Activated CD8-positive, alpha-beta memory T cell treated with anti-CD3 and anti-CD28 coated beads for 24 hours (primary cell): Measurements from ENCODE around the gene CFB.
A peak's percentile ranks its signal among the peaks of the same experiment; 100 is the strongest.

Source experiments
- DNase-seq: peaks from one replicate; pipeline ENCODE4 v3.0.0-alpha.2; 2020

CFB gene

DNA sequence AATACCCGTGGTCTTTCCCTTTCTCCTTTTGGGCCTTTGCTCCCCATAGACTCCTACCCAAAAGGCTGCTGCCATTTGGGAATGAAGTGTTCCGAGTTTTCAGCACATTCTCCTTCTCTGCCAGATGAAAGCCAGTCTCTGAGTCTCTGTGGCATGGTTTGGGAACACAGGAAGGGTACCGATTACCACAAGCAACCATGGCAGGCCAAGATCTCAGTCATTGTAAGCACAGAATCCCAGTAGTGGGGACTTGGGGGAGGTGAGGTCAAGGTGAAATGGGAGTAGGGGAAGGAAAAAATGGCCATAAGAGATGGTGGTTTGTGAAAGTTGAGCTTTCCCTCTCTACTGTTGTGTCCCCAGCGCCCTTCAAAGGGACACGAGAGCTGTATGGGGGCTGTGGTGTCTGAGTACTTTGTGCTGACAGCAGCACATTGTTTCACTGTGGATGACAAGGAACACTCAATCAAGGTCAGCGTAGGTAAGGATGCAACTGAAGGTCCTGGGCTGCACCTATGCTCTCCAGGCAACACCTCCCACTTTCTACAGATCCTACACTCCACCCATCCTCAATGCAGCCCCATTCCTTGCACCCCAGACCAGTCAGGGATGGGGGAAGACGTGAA, 4.1 kb downstream of the CFB start:
- no peak for DNase-seq

DNA sequence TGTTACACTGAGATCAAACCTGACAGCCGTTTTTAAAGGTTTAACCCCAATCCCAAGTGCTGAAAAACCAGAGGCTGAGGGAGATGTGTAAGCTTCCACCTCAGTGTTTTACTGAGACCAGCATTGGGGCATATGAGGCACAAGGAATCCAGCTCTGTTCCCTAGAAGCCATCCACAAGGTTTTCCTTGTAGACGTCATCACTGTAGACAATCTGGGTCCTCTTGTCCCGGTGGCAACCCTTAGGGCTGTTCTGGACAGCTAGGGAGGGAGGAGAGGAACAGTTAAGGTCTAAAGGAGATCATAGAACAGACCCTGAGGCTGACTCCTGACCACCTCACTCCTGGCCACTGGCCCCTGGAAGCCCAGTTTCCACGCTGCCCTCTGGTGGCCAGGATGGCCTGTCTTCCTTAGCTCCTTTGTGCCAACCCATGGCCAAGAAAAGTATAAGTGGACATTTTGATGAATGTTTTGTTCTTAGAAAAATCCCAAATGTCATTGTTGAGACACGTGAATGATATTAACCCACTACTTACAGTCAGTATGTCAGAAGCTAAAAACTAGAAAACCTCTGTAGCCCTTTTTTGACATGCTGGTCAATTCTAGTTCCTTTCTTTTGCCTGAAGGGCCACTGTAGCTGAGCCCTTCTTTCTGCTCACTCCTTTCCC, 6.4 kb downstream of the CFB start:
- DNase-seq, result peak; percentile 68

DNA sequence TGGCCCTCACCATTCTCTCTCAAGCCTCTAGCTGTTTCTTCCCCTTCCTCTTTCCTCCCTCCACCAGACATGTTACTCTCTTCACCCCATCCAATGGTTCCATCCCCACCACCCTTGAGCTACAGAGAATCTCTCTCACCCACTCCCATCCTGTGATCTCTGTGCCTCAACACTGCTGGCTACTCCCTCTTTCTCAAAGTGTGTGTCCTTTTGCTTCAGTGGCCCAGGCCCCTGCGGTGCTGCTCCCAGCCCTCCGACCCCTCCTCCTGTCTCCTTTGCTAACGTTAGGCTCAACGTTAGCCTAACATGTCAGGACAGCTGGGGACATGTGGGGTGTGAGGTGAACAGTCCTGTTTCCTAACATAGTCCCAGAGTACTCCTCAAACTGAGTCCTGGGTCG, 7.0 kb downstream of the CFB start:
- DNase-seq, result no peak

DNA sequence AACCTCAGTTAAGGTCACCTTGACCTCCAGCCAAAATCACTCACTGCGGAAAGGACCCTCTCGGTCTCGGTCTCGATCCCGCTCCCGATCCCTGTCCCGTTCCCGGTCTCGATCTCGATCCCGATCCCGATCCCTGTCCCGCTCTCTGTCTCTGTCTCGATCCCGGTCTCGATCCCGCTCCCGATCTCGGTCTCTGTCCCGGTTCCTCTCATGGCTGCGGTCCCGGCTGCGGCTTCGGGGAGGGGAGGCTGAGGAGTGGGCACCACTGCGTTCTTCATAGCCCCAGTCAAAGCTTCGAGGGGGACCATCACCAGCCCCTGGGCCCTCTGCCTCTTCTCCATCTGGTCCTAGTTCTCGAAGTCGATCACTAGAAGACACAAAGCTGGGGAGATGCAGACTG, 8.6 kb downstream of the CFB start:
- DNase-seq, result no peak

DNA sequence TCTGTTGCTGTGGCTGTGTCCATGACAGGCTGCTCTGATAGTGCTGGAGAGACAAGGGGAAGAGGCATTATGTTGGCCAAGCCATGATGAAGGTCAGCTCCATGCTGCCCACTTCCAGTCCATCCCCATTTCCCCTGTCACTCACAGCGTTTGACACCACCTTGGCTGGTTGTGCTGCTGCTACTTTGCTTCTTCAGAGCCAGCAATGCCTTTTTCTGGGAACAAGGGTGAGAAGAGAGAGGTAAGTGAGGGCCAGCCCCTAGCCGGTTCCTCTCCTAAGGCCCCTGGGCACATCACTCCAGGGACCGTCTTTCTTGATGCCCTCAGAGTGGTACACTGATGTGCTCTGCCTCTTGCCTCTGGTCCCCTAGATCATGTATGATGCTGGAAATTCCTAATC, 10.9 kb downstream of the CFB start:
- DNase-seq, result no peak

DNA sequence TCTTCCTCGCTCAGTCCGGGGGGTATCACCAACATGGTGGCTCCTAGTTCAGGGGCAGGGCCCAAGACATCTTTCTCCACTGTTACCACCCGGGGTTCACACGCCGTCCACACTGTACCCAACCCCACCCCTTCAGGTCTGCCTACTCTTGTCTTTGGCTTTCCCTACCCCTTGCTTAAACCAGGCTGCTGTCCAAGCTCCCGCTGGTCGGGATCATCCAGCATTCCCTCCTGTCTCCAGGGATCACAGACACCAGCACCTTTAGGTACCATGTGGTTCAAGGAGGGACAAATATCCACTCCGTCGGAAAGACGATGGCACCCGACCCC, 12.5 kb downstream of the CFB start:
- DNase-seq, result no peak

DNA sequence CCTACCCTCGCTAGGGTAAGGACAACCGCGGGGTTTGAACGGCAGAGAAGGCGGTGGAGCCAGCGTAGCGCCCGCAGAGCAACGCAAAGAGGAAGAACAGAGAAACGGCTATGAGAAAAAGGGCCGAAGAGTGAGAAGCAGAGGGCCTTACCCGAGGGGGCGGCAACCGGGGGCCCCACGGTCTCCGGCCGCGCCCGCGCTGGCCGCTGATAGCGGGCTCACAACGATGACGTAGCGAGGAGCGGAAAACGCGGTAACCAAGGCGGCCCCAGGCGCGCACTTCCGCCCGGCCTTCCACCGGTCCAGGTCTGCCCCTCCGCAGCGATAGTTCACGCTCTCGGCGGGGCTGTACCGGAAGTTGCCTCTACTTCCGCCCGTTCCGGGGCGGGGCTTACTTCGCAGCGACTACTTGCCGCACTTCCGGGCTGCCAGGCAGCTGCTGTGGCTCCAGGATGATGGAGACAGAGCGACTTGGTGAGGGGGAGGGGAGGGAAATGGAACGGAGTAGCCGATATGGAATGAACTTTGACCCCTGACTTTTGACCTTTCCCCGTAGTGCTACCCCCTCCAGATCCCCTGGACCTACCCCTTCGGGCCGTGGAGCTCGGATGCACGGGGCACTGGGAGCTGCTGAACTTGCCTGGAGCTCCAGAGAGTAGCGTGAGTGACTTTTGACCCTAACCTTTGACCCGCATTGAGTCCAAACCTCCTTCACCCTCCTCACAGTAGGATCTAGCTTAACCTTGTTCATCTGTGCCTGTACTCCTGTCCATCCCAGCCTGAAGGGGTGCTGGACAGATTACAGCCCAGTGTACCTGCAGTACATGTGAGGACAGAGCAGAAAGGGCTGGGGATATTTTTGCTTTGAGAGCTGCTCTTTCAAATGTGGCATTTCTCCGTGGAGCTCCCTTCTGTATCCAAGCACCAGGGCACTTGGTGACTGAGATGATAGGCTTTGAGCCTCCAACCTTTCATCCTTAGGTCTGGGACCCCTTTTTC, 13.1 kb downstream of the CFB start, which contains the start of the genes NELFE and SKIC2:
Gene NELFE (minus strand): TSS at position 231 of the 999 bp plus-strand sequence. CDS start 525 bp downstream, outside the sequence.
Gene SKIC2 (plus strand): TSS at position 435 of the 999 bp plus-strand sequence. CDS start 18 bp downstream, at position 453.
- peak; percentile 98 for DNase-seq

DNA sequence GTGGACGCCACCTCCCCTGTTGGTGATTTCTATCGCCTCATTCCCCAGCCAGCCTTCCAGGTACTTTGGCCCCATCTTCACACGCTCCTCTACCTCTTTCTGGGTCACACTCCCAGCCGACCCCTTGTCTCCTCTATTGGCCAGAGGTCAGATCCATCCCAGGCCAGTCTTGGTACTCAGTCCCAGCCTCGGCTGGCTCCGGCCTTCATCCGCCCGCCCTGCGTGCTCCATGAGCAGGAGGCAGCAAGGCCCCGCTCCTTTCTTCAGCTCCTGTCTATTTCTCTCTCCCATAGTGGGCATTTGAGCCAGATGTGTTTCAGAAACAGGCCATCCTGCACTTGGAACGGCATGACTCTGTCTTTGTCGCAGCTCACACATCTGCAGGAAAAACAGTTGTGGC, 15.7 kb downstream of the CFB start:
- no peak for DNase-seq

DNA sequence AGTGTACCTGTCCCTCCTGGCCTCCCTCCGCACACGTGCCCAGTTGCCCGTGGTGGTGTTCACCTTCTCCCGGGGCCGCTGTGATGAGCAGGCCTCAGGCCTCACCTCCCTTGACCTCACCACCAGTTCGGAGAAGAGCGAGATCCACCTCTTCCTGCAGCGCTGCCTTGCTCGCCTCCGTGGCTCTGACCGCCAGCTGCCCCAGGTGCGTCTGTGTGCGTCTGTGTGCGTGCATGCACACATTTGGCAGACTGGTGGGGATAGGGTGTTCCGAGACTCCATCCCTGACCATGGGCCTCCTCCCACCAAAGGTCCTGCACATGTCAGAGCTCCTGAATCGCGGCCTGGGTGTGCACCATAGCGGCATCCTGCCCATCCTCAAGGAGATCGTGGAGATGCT, 18.0 kb downstream of the CFB start:
- no peak for DNase-seq

DNA sequence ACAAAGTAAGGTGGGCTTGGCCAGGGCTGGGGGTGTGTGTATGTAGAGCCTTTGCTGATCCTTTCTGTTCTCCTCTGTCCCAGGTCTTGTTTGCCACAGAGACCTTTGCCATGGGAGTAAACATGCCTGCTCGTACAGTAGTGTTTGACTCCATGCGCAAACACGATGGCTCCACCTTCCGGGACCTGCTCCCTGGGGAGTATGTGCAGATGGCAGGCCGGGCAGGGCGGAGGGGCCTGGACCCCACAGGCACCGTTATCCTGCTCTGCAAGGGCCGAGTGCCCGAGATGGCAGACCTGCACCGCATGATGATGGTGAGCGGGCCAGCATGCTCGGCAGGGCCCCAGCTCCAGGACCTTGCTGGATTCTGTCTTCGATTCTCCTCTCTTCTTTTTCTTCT, 19.8 kb downstream of the CFB start:
- no peak for DNase-seq

DNA sequence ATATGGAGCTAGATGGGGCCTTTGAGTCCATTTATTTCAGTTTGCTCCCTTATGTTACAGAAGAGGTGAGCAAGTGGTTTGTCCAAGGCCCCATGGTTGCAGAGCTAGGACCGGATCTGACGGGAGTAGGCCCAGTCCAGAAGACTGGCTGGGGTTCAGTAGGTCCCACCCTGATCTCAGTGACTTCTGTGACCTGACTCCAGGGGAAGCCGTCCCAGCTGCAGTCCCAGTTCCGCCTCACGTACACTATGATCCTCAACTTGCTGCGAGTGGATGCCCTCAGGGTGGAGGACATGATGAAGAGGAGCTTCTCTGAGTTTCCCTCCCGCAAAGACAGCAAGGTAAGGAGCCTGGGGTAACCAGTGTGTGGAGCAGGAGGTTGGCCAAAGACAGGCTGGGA, 20.6 kb downstream of the CFB start:
- no peak for DNase-seq

DNA sequence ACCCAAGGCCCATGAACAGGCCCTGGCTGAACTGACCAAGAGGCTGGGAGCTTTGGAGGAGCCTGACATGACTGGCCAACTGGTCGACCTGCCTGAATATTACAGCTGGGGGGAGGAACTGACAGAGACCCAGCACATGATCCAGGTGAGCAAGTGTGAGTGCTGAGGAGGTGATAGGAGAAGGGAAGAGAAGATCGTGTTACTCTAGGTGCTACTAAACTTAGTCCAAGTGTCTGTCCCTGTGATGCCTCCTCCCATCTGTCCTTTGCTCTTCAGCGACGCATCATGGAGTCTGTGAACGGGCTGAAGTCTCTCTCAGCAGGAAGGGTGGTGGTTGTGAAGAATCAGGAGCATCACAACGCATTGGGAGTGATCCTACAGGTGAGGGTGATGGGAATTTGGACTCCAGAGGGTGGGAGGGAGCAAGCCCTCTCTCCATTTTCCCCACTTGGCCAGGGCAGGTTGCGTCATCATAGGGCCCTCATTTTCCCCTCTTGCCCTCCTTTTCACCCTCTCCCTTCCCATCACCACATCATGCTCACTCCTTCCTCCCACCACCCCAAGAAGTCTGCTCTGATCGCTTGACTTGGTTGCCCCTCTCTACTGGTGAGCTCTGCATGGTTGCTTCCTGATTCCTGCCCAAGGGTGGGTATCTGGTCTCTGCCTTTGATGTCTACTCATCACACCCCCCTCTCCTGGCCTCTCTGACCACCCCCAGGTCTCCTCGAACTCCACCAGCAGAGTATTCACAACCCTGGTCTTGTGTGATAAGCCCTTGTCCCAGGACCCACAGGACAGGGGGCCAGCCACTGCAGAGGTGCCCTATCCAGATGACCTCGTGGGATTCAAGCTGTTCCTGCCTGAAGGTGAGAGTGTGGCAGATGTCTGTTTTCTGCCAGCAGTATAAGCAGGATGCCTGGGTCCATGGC, 21.4 kb downstream of the CFB start:
- no peak for DNase-seq

DNA sequence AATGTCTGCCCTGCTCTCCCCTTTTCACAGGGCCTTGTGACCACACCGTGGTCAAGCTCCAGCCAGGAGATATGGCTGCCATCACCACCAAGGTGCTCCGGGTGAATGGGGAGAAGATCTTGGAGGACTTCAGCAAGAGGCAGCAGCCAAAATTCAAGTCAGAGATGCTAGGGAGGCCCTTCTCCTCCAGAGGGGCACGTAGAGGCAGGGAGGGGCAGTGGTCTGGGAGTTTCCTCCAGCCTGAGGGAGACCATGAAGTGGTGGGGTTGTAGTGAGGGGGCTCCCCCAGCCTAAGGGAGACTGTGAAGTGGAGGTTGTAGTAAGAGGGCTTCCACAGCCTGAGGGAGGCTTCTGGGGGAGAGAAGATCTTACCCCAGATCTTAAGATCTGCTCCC, 22.0 kb downstream of the CFB start:
- DNase-seq, result no peak

DNA sequence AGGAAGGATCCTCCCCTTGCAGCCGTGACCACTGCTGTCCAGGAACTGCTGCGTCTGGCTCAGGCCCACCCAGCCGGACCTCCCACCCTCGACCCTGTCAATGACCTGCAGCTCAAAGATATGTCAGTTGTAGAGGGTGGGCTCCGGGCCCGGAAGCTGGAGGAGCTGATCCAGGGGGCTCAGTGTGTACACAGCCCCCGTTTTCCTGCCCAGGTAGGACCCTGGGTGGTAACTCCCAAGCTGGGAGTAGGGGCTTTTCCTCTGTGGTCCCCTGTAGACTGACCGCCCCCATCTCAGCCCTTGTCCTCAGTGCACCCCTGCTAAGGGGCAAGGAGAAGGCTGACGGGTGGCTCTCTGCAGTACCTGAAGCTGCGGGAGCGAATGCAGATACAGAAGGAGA, 22.4 kb downstream of the CFB start:
- no peak for DNase-seq

DNA sequence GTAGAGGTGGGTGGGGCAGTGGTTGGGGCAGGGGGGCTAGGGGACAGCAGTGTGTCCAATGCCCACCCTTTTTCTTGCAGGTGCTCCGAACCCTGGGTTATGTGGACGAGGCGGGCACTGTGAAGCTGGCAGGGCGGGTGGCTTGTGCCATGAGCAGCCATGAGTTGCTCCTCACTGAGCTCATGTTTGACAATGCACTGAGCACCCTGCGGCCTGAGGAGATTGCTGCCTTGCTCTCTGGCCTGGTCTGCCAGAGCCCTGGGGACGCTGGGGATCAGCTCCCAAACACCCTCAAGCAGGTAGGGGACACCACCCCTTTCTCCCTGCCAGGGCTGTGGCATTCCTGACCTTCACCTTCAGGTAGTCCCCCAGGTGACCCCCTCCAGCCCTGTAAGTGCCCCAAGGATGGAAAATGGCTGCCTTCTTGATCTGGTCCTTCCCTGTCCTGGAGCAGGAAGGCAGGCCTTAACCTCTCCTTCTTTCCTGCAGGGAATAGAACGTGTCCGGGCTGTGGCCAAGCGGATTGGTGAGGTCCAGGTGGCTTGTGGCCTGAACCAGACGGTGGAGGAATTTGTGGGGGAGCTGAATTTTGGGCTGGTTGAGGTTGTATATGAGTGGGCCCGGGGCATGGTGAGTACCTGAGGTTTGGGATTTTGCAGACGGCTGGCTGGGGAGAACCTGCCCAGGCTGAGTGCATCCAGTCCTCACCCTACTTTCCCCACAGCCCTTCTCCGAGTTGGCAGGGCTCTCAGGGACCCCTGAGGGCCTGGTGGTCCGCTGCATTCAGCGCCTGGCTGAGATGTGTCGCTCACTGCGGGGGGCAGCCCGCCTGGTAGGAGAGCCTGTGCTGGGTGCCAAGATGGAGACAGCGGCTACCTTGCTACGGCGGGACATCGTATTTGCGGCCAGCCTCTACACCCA, 23.2 kb downstream of the CFB start:
- DNase-seq, result no peak

DNA sequence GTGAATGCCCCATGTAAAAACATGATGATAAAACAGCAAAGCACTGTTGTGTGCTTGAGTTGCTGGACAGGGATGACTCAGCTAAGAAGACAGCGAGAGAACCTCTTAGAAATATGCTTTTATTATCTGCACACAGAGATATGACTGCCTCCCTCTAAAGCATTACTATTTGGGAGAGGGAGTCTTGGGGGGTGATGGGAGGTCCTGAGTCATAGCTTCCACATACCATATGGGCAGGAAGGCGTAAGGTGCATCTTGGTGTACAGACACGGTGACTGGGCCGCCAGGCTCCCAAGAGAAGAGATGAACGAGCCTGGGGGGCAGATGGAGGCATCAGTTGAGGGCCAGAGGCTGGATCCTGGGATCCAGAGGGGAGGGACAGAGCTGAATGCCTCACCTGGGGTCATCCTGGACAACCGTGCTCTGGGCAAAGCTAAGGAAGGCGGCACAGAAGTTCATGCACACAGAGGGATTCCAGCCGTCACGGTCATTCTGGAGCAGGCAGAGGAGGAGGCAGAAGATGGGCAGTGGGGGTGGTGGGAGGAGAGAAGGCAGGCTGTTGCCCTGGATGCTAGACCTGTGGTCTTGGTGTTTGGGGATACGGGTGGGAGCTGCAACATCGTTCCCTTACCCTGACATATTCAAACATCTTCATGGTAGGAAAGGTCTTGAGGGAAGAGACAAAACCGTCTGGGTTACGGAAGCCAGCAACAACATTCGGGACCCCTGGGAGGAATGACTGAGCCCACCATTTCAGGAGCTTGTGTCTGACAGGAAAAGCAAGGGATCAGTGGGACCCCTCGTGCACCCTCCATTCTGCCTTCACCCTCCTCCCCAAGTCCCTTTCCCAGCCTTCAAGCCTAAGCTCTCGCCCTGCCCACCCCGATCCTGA, 24.1 kb downstream of the CFB start:
- DNase-seq, result no peak

DNA sequence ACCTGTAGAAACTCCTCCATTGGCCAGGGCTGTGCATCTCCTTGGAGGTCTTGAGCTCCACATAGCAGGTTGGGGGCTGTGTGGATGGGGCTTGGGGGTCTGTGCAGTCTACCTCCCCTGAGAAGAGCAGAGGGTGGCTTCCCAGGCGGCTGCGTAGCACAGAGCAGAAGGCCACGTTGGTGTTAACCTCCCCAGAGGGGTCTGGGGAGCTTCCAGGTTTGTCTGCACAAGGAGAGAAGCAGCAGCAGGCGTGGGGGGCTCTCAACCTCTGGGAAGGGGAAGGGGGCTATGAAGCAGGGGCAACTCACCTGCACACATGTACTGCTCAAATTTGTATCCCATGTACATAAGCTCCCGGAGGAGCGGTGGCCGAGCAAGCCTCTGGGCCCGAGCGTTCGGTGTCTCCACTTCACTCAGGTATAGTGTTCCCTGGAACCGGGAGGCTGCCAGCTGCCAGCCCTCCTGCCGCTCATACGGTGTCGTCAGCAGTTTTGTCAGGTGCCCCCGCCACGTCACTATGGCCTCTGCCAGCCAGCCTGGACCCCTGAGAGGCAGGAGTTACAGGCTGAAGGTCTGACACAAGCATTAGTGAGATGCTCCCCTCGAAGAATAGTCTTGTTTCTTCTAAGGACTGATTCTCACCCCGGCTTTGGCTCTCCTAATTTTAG, 24.8 kb downstream of the CFB start:
- DNase-seq, result no peak

DNA sequence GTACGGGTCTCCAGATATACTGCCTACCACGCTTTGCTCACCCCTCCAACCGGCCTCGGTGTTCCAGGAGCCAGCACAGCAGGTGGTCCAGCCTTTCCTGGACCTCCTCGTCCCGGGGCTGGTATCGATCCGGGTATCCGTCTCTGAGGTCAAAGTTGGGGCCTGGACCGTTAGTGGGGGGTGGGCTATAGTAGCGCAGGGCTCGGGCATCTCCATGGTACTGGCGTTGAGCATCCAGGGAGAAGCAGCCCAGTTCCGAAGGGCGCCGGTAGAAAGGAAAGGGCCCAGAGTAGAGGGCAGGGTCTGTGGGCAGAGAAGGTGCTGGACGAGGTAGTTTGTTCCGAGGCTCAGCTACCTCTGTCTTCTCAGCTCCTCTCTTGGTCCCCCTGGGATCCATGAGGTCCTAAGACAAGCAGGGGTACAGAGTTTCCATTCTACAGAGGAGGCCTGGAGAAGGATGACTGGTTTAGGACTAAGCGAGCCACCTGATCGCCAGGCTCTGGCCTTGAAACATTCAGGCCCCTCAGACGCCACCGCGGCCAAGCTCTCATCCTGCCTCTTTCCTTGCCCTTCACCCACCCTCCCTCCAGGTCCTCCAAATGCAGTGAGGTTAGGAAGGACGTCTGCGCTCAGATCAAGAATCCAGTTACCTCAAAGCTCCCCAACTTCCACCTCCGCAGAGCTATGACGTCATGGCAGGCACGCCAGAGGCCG, 25.5 kb downstream of the CFB start:
- DNase-seq, result no peak
